PC-9 (cell line): ENCODE results near the gene RYR2. TPM values are rescaled to one million over a fixed set of nuclear protein-coding genes. Genes with fewer than 3 reads are reported as not detected.

Experiments
- BruUV-seq: library from RNA; stranded (reverse); fragments of 400-500 nt; replicated peaks from 2 replicates; lab custom pipeline; 2021; lab: Mats Ljungman, UMichigan
- CTCF ChIA-PET: fragments of 300-600 bp; sonication (Branson Sonifier 250); formaldehyde crosslinking; loops from one replicate; lab custom pipeline; 2022; ENCODE audit warnings: antibody characterized with exemption; lab: Charles Lee
- POLR2A ChIA-PET: fragments of 300-600 bp; sonication (Branson Sonifier 250); formaldehyde crosslinking; loops from one replicate; lab custom pipeline; 2022; ENCODE audit warnings: antibody characterized with exemption; ENCODE audit not compliant: unreplicated experiment; lab: Charles Lee
- DNase-seq, 2 experiments: peaks; one replicate each; pipeline versions ENCODE4 v3.0.0 to v3.0.0-alpha.2; 2015 to 2022; ENCODE audit warnings: mixed read lengths in 1 of 2
- H2AFZ ChIP-seq: fragments of 200-600 bp; sonication (generic); 2 replicates; pipeline ENCODE4 v1.8.1; 2017; ENCODE audit warnings: antibody characterized with exemption
- H3F3A ChIP-seq: fragments of 200-600 bp; sonication (generic); 2 replicates; pipeline ENCODE4 v1.8.1; 2017; ENCODE audit warnings: antibody characterized with exemption, mild to moderate bottlenecking, low read depth; ENCODE audit not compliant: insufficient read depth
- H3K27ac ChIP-seq: fragments of 200-600 bp; sonication (generic); 2 replicates; pipeline ENCODE4 v1.6.1; 2016; ENCODE audit warnings: mixed run types
- H3K27me3 ChIP-seq: fragments of 200-600 bp; sonication (generic); 2 replicates; pipeline ENCODE4 v1.6.1; 2016; ENCODE audit warnings: low read depth, mixed run types; ENCODE audit not compliant: insufficient read depth
- H3K36me3 ChIP-seq: fragments of 200-600 bp; sonication (generic); 2 replicates; pipeline ENCODE4 v1.6.1; 2016; ENCODE audit warnings: low read depth, mixed run types
- H3K4me1 ChIP-seq: fragments of 200-600 bp; sonication (generic); replicated peaks from 2 replicates; pipeline ENCODE4 v1.6.1; 2016; ENCODE audit warnings: mixed run types; ENCODE audit not compliant: insufficient read depth
- H3K4me2 ChIP-seq: fragments of 200-600 bp; sonication (generic); 2 replicates; pipeline ENCODE4 v1.6.1; 2017; ENCODE audit warnings: mixed run types
- H3K4me3 ChIP-seq: fragments of 200-600 bp; sonication (generic); 2 replicates; pipeline ENCODE4 v1.6.1; 2016; ENCODE audit warnings: mixed run types
- H3K79me2 ChIP-seq: fragments of 200-600 bp; sonication (generic); 2 replicates; pipeline ENCODE4 v1.6.1; 2017; ENCODE audit warnings: low read depth, mixed run types
- H3K9me2 ChIP-seq: fragments of 200-600 bp; sonication (generic); 2 replicates; pipeline ENCODE4 v1.8.1; 2017; ENCODE audit warnings: mild to moderate bottlenecking; ENCODE audit not compliant: insufficient read depth
- H3K9me3 ChIP-seq: fragments of 200-600 bp; sonication (generic); 2 replicates; pipeline ENCODE4 v1.8.1; 2016; ENCODE audit warnings: low read depth; ENCODE audit not compliant: insufficient read depth
- H4K20me1 ChIP-seq: fragments of 200-600 bp; sonication (generic); 2 replicates; pipeline ENCODE4 v1.8.1; 2017; ENCODE audit not compliant: insufficient read depth
- CTCF ChIP-seq: fragments of 200-600 bp; sonication (generic); conservative IDR thresholded peaks from 2 replicates; pipeline ENCODE4 v1.6.1; 2017; ENCODE audit warnings: mixed run types, antibody characterized with exemption, mild to moderate bottlenecking, moderate library complexity
- EZH2 ChIP-seq: fragments of 200-600 bp; sonication (generic); IDR thresholded peaks from 2 replicates; pipeline ENCODE4 v1.8.0; 2017; ENCODE audit warnings: antibody characterized with exemption, low read depth
- intact Hi-C: fragments of 100-400 bp; cut with micrococcal nuclease; formaldehyde crosslinking; loops from one replicate; pipeline ENCODE4 v1.10.0; 2022; ENCODE audit not compliant: unreplicated experiment
- total RNA-seq: library from RNA; stranded (reverse); gene quantifications from 2 replicates; pipeline ENCODE4 v1.2.3, GENCODE V29; 2021

The RYR2 gene
- total RNA-seq, 1 experiment from 2014 or later = not detected

GRCh38 chr1:237565236-237565635 lies 523.3 kb downstream of the RYR2 start:
- H3K27ac ChIP-seq = no peak overlapping the region
- H3K4me2 ChIP-seq = no peak overlapping the region
- H3K79me2 ChIP-seq = no peaks in the 10 kb centered on the region
- H3K4me1 ChIP-seq = no peaks in the 10 kb centered on the region
- intact Hi-C loops = loop anchor here (10.0 kb wide), 1 partner anchor 810 kb away; no protein-coding TSS in a partner anchor
- TF ChIP-seq EZH2 = no peak
- no peak for TF ChIP-seq CTCF
- BruUV-seq = no TSS peak
- no peaks in the 10 kb centered on the region for H3K9me3 ChIP-seq
- H3K36me3 ChIP-seq = no peaks in the 10 kb centered on the region
- no peaks in the 10 kb centered on the region for H3K9me2 ChIP-seq
- H2AFZ ChIP-seq = no peak overlapping the region
- ChIA-PET CTCF (no interaction called here), POLR2A (no interaction called here)
- no peak for DNase-seq
- H3F3A ChIP-seq = no peaks in the 10 kb centered on the region
- no peak overlapping the region for H3K4me3 ChIP-seq
- no peaks in the 10 kb centered on the region for H4K20me1 ChIP-seq
- H3K27me3 ChIP-seq = no peaks in the 10 kb centered on the region

GRCh38 chr1:237566581-237566980 lies 524.6 kb downstream of the RYR2 start:
- no peak for DNase-seq
- Histone ChIP-seq H2AFZ (no peak overlapping the region), H3K4me3 (no peak overlapping the region), H3K36me3 (no peaks in the 10 kb centered on the region), H3K27ac (no peak overlapping the region), H3F3A (no peaks in the 10 kb centered on the region), H3K27me3 (no peaks in the 10 kb centered on the region), H3K9me2 (no peaks in the 10 kb centered on the region), H3K4me2 (no peak overlapping the region), H3K4me1 (no peaks in the 10 kb centered on the region), H4K20me1 (no peaks in the 10 kb centered on the region), H3K79me2 (no peaks in the 10 kb centered on the region), H3K9me3 (no peaks in the 10 kb centered on the region)
- TF ChIP-seq EZH2 = no peak
- TF ChIP-seq CTCF = no peak
- intact Hi-C loops = loop anchor here (10.0 kb wide), 1 partner anchor 812 kb away; no protein-coding TSS in a partner anchor
- ChIA-PET POLR2A (no interaction called here), CTCF (no interaction called here)
- BruUV-seq = no TSS peak

- POLR2A ChIA-PET = no interaction called here
Observed at GRCh38 chr1:237568955-237569354, 527.0 kb downstream of the RYR2 start.

More at GRCh38 chr1:237568955-237569354, 527.0 kb downstream of the RYR2 start:
- CTCF ChIA-PET = no interaction called here
- Histone ChIP-seq H3F3A (no peaks in the 10 kb centered on the region), H3K9me3 (no peaks in the 10 kb centered on the region), H3K4me3 (no peak overlapping the region), H3K4me1 (no peaks in the 10 kb centered on the region), H4K20me1 (no peaks in the 10 kb centered on the region), H3K79me2 (no peaks in the 10 kb centered on the region), H3K27me3 (no peaks in the 10 kb centered on the region), H3K27ac (no peak overlapping the region), H2AFZ (no peak overlapping the region), H3K4me2 (no peak overlapping the region), H3K36me3 (no peaks in the 10 kb centered on the region), H3K9me2 (no peaks in the 10 kb centered on the region)
- no TSS peak for BruUV-seq
- DNase-seq = no peak
- intact Hi-C loops = loop anchor here (10.0 kb wide), 1 partner anchor 814 kb away; no protein-coding TSS in a partner anchor
- TF ChIP-seq CTCF = no peak
